GM23338 (cell line): Measurements from ENCODE around the gene AK3.

Experiments used
- EZH2 ChIP-seq: fragments of 200-600 bp; sonication (generic); IDR thresholded peaks from one replicate; pipeline ENCODE4 v1.8.0; 2017; ENCODE audit warnings: antibody characterized with exemption, mild to moderate bottlenecking, low read depth; ENCODE audit not compliant: unreplicated experiment
- EZH2phosphoT487 ChIP-seq: fragments of 200-600 bp; sonication (generic); IDR thresholded peaks from one replicate; pipeline ENCODE4 v1.8.1; 2018; ENCODE audit warnings: antibody characterized with exemption; ENCODE audit not compliant: unreplicated experiment
- JUNB ChIP-seq: IDR thresholded peaks from one replicate; pipeline ENCODE4 v1.6.1; 2016; ENCODE audit warnings: antibody characterized with exemption; ENCODE audit not compliant: unreplicated experiment
- NANOG ChIP-seq: IDR thresholded peaks from 2 replicates; pipeline ENCODE4 v1.6.1; 2016; ENCODE audit warnings: antibody characterized with exemption, borderline replicate concordance
- POLR2AphosphoS5 ChIP-seq: IDR thresholded peaks from 2 replicates; pipeline ENCODE4 v1.6.1; 2016; ENCODE audit warnings: antibody characterized with exemption, low read depth
- STAT1 ChIP-seq: IDR thresholded peaks from one replicate; pipeline ENCODE4 v1.6.1; 2016; ENCODE audit warnings: antibody characterized with exemption; ENCODE audit not compliant: unreplicated experiment
- ZNF114 ChIP-seq: fragments of 250-450 bp; sonication (Bioruptor Pico); IDR thresholded peaks from 2 replicates; pipeline ENCODE4 v1.5.0; 2020; ENCODE audit warnings: mild to moderate bottlenecking, moderate library complexity
- TF ChIP-seq, protein P1 (sequence below), 2 experiments: fragments of 200-600 bp in 1 of 2; sonication (generic) in 1 of 2; conservative IDR thresholded peaks; 2 replicates each; pipeline versions ENCODE4 v1.5.1 to v1.6.1; 2016 to 2017; ENCODE audit warnings: antibody characterized with exemption in 2 of 2, low read depth in 2 of 2, mild to moderate bottlenecking in 2 of 2, moderate library complexity in 1 of 2
- TF ChIP-seq, protein P2 (sequence below): fragments of 250-450 bp; sonication (Bioruptor Pico); IDR thresholded peaks from 2 replicates; pipeline ENCODE4 v1.5.0; 2020; ENCODE audit warnings: mild to moderate bottlenecking, moderate library complexity
- TF ChIP-seq, protein P3 (sequence below): IDR thresholded peaks from one replicate; pipeline ENCODE4 v1.6.1; 2018; ENCODE audit warnings: antibody characterized with exemption; ENCODE audit not compliant: unreplicated experiment

DNA sequence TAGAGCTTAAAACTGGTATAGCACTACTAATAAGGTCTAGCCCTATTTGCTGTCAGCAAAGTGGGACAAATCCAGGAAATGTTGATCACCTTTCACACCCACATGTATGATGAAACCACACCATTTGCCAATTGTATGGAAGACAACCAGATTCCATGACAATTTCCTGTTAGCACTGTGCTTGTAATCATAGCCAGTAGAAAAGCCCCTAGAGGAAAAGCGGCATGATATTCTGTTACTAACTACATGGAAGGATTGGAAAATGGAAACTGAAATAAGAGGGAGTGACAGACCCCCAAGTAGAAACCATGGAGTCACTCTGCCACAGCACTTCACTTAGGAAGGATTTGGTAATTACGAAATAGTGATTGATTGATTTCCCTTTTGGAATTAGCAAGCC, 75.6 kb downstream of the AK3 start:
- TF ChIP-seq, protein P1, sequence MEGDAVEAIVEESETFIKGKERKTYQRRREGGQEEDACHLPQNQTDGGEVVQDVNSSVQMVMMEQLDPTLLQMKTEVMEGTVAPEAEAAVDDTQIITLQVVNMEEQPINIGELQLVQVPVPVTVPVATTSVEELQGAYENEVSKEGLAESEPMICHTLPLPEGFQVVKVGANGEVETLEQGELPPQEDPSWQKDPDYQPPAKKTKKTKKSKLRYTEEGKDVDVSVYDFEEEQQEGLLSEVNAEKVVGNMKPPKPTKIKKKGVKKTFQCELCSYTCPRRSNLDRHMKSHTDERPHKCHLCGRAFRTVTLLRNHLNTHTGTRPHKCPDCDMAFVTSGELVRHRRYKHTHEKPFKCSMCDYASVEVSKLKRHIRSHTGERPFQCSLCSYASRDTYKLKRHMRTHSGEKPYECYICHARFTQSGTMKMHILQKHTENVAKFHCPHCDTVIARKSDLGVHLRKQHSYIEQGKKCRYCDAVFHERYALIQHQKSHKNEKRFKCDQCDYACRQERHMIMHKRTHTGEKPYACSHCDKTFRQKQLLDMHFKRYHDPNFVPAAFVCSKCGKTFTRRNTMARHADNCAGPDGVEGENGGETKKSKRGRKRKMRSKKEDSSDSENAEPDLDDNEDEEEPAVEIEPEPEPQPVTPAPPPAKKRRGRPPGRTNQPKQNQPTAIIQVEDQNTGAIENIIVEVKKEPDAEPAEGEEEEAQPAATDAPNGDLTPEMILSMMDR (conservative IDR thresholded peaks at IDR 0.05; ENCODE audit: low read depth in 2 of 2): no peak
- no peak for TF ChIP-seq EZH2phosphoT487
- no peak for TF ChIP-seq POLR2AphosphoS5
- TF ChIP-seq EZH2: no peak
- TF ChIP-seq, protein P2, sequence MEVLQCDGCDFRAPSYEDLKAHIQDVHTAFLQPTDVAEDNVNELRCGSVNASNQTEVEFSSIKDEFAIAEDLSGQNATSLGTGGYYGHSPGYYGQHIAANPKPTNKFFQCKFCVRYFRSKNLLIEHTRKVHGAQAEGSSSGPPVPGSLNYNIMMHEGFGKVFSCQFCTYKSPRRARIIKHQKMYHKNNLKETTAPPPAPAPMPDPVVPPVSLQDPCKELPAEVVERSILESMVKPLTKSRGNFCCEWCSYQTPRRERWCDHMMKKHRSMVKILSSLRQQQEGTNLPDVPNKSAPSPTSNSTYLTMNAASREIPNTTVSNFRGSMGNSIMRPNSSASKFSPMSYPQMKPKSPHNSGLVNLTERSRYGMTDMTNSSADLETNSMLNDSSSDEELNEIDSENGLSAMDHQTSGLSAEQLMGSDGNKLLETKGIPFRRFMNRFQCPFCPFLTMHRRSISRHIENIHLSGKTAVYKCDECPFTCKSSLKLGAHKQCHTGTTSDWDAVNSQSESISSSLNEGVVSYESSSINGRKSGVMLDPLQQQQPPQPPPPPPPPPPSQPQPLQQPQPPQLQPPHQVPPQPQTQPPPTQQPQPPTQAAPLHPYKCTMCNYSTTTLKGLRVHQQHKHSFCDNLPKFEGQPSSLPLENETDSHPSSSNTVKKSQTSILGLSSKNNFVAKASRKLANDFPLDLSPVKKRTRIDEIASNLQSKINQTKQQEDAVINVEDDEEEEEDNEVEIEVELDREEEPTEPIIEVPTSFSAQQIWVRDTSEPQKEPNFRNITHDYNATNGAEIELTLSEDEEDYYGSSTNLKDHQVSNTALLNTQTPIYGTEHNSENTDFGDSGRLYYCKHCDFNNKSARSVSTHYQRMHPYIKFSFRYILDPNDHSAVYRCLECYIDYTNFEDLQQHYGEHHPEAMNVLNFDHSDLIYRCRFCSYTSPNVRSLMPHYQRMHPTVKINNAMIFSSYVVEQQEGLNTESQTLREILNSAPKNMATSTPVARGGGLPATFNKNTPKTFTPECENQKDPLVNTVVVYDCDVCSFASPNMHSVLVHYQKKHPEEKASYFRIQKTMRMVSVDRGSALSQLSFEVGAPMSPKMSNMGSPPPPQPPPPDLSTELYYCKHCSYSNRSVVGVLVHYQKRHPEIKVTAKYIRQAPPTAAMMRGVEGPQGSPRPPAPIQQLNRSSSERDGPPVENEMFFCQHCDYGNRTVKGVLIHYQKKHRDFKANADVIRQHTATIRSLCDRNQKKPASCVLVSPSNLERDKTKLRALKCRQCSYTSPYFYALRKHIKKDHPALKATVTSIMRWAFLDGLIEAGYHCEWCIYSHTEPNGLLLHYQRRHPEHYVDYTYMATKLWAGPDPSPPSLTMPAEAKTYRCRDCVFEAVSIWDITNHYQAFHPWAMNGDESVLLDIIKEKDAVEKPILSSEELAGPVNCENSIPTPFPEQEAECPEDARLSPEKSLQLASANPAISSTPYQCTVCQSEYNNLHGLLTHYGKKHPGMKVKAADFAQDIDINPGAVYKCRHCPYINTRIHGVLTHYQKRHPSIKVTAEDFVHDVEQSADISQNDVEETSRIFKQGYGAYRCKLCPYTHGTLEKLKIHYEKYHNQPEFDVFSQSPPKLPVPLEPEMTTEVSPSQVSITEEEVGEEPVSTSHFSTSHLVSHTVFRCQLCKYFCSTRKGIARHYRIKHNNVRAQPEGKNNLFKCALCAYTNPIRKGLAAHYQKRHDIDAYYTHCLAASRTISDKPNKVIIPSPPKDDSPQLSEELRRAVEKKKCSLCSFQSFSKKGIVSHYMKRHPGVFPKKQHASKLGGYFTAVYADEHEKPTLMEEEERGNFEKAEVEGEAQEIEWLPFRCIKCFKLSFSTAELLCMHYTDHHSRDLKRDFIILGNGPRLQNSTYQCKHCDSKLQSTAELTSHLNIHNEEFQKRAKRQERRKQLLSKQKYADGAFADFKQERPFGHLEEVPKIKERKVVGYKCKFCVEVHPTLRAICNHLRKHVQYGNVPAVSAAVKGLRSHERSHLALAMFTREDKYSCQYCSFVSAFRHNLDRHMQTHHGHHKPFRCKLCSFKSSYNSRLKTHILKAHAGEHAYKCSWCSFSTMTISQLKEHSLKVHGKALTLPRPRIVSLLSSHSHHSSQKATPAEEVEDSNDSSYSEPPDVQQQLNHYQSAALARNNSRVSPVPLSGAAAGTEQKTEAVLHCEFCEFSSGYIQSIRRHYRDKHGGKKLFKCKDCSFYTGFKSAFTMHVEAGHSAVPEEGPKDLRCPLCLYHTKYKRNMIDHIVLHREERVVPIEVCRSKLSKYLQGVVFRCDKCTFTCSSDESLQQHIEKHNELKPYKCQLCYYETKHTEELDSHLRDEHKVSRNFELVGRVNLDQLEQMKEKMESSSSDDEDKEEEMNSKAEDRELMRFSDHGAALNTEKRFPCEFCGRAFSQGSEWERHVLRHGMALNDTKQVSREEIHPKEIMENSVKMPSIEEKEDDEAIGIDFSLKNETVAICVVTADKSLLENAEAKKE (CRISPR knock-in tag): no peak
- TF ChIP-seq NANOG: no peak
- no peak for TF ChIP-seq ZNF114 (CRISPR knock-in tag)
- TF ChIP-seq, protein P3, sequence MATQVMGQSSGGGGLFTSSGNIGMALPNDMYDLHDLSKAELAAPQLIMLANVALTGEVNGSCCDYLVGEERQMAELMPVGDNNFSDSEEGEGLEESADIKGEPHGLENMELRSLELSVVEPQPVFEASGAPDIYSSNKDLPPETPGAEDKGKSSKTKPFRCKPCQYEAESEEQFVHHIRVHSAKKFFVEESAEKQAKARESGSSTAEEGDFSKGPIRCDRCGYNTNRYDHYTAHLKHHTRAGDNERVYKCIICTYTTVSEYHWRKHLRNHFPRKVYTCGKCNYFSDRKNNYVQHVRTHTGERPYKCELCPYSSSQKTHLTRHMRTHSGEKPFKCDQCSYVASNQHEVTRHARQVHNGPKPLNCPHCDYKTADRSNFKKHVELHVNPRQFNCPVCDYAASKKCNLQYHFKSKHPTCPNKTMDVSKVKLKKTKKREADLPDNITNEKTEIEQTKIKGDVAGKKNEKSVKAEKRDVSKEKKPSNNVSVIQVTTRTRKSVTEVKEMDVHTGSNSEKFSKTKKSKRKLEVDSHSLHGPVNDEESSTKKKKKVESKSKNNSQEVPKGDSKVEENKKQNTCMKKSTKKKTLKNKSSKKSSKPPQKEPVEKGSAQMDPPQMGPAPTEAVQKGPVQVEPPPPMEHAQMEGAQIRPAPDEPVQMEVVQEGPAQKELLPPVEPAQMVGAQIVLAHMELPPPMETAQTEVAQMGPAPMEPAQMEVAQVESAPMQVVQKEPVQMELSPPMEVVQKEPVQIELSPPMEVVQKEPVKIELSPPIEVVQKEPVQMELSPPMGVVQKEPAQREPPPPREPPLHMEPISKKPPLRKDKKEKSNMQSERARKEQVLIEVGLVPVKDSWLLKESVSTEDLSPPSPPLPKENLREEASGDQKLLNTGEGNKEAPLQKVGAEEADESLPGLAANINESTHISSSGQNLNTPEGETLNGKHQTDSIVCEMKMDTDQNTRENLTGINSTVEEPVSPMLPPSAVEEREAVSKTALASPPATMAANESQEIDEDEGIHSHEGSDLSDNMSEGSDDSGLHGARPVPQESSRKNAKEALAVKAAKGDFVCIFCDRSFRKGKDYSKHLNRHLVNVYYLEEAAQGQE: no peak
- TF ChIP-seq STAT1: no peak
- no peak for TF ChIP-seq JUNB
